ENCODE measurements around the gene SEMA4C.

- TF ChIP-seq EP300 (IDR thresholded peaks at IDR 0.05) (no peak), POLR2A (IDR thresholded peaks at IDR 0.05) (no peak), CTCF (IDR thresholded peaks at IDR 0.05) (no peak), POLR2AphosphoS5 (IDR thresholded peaks at IDR 0.05) (no peak)
These were observed 27.7 kb upstream of the SEMA4C start for GRCh38 chr2:96897491-96898134.

Data from gastroesophageal sphincter (tissue), 3 donors.